NCI-H128 (cell line): ENCODE data around the gene FIZ1.
"Not testable (repeated sequence)": the region's sequence is repeated elsewhere in the genome, so short reads cannot be mapped to it uniquely, and the experiment has no call there.

Experiments
- DNase-seq: peaks from one replicate; lab custom pipeline; 2025; ENCODE audit not compliant: unreplicated experiment; lab: John Stamatoyannopoulos, UW

Gene FIZ1

GRCh38 chr19:55578031-55578760 is 21.1 kb downstream of the FIZ1 start:
- DNase-seq: no peak

- DNase-seq: no peak
Measured at GRCh38 chr19:55576746-55577145, 22.6 kb downstream of the FIZ1 start.

GRCh38 chr19:55573929-55574328 is 25.4 kb downstream of the FIZ1 start:
- DNase-seq: not testable (repeated sequence)

GRCh38 chr19:55569477-55569876 is 29.8 kb downstream of the FIZ1 start:
- DNase-seq: not testable (repeated sequence)

GRCh38 chr19:55567708-55568328 is 31.5 kb downstream of the FIZ1 start:
- DNase-seq: no peak

GRCh38 chr19:55566823-55567222 is 32.5 kb downstream of the FIZ1 start:
- DNase-seq: no peak

- no peak for DNase-seq
Measured at GRCh38 chr19:55563261-55563690, 36.0 kb downstream of the FIZ1 start.

GRCh38 chr19:55559684-55560083 is 39.6 kb downstream of the FIZ1 start:
- no peak for DNase-seq

- no peak for DNase-seq
Measured at GRCh38 chr19:55554741-55555152, 44.6 kb downstream of the FIZ1 start.

GRCh38 chr19:55554302-55554701 is 45.0 kb downstream of the FIZ1 start:
- no peak for DNase-seq

GRCh38 chr19:55553217-55554182 is 45.8 kb downstream of the FIZ1 start:
- DNase-seq: no peak

GRCh38 chr19:55552620-55553019 is 46.7 kb downstream of the FIZ1 start:
- no peak for DNase-seq

- DNase-seq: no peak
Measured at GRCh38 chr19:55552206-55552605, 47.1 kb downstream of the FIZ1 start.

- DNase-seq: no peak
Measured at GRCh38 chr19:55550321-55550650, 49.0 kb downstream of the FIZ1 start.

- no peak for DNase-seq
Measured at GRCh38 chr19:55549500-55550320, 49.6 kb downstream of the FIZ1 start.

- no peak for DNase-seq
Measured at GRCh38 chr19:55546822-55547614, 52.3 kb downstream of the FIZ1 start.

GRCh38 chr19:55546011-55546410 is 53.3 kb downstream of the FIZ1 start:
- no peak for DNase-seq

- DNase-seq: no peak
Measured at GRCh38 chr19:55545443-55545842, 53.9 kb downstream of the FIZ1 start, which contains the start of gene SBK3. Gene SBK3 (minus strand): TSS chr19:55545543. CDS start chr19:55545543, 0 bp downstream.

- no peak for DNase-seq
Measured at GRCh38 chr19:55544776-55545439, 54.4 kb downstream of the FIZ1 start.
